Panc1 (cell line): ENCODE measurements around the gene PIN1. TPM values are rescaled to one million over a fixed set of nuclear protein-coding genes. Genes with fewer than 3 reads are reported as not detected.

Experiments used
- ATAC-seq: fragments of 200-7000 bp; cut with Tn5 transposase; 2 replicates; pipeline ENCODE4 v1.9.1; 2020; ENCODE audit warnings: mild to moderate bottlenecking, moderate library complexity
- BruUV-seq: library from RNA; stranded (reverse); fragments of 400-500 nt; replicated peaks from 2 replicates; lab custom pipeline; 2021; lab: Mats Ljungman, UMichigan
- CTCF ChIA-PET: fragments of 300-600 bp; sonication (Branson Sonifier 250); formaldehyde crosslinking; loops from one replicate; lab custom pipeline; 2022; ENCODE audit warnings: antibody characterized with exemption; lab: Charles Lee
- POLR2A ChIA-PET: fragments of 300-600 bp; sonication (Branson Sonifier 250); formaldehyde crosslinking; loops from one replicate; lab custom pipeline; 2022; ENCODE audit warnings: antibody characterized with exemption; lab: Charles Lee
- DNase-seq: peaks from one replicate; pipeline ENCODE4 v3.0.0-alpha.2; 2010; ENCODE audit warnings: low read depth, low spot score
- H3K27ac ChIP-seq: 2 replicates; pipeline ENCODE4 v1.5.1; 2011; ENCODE audit warnings: mild to moderate bottlenecking, low read length, inconsistent platforms
- H3K27me3 ChIP-seq: fragments of 200-500 bp; sonication (Bioruptor generic); 2 replicates; pipeline ENCODE4 v1.6.0; 2014; ENCODE audit warnings: low read length, inconsistent platforms; ENCODE audit not compliant: control insufficient read depth, insufficient read depth
- H3K36me3 ChIP-seq: fragments of 200-500 bp; sonication (Bioruptor generic); 2 replicates; pipeline ENCODE4 v1.5.1; 2014; ENCODE audit warnings: inconsistent platforms, mild to moderate bottlenecking, low read length, moderate library complexity; ENCODE audit not compliant: control insufficient read depth, insufficient read depth
- H3K4me1 ChIP-seq: 2 replicates; pipeline ENCODE4 v1.5.1; 2011; ENCODE audit warnings: inconsistent platforms, mild to moderate bottlenecking, low read length, moderate library complexity; ENCODE audit not compliant: control insufficient read depth, insufficient read depth
- H3K4me3 ChIP-seq, 2 experiments: 2 replicates each; pipeline ENCODE4 v1.5.1; 2011 to 2012; ENCODE audit warnings: low read depth in 2 of 2, low read length in 2 of 2, mild to moderate bottlenecking in 2 of 2, inconsistent platforms in 1 of 2, moderate library complexity in 1 of 2
- H3K9me3 ChIP-seq: fragments of 200-500 bp; sonication (Bioruptor generic); 2 replicates; pipeline ENCODE4 v1.5.1; 2014; ENCODE audit warnings: low read depth, mild to moderate bottlenecking, inconsistent platforms, low read length, moderate library complexity; ENCODE audit not compliant: control insufficient read depth, insufficient read depth
- POLR2AphosphoS5 ChIP-seq: IDR thresholded peaks from 2 replicates; pipeline ENCODE4 v1.6.1; 2012; ENCODE audit warnings: mild to moderate bottlenecking, low read depth, low read length, moderate library complexity
- REST ChIP-seq, 2 experiments: IDR thresholded peaks; 2 replicates each; pipeline ENCODE4 v1.6.1; 2011 to 2012; ENCODE audit warnings: low read depth in 2 of 2, control low read depth in 1 of 2, low read length in 1 of 2, mild to moderate bottlenecking in 1 of 2, moderate library complexity in 1 of 2; ENCODE audit not compliant: insufficient read depth in 1 of 2
- SIN3A ChIP-seq: IDR thresholded peaks from 2 replicates; pipeline ENCODE4 v1.6.1; 2012; ENCODE audit warnings: low read depth, mild to moderate bottlenecking, low read length, moderate library complexity, borderline replicate concordance; ENCODE audit not compliant: insufficient read depth
- TCF7L2 ChIP-seq: IDR thresholded peaks from 2 replicates; pipeline ENCODE4 v1.6.1; 2011; ENCODE audit warnings: mild to moderate bottlenecking, low read depth, low read length, inconsistent platforms
- in situ Hi-C: cut with HindIII; loops from 2 replicates; pipeline ENCODE4 v1.10.0; 2016; ENCODE audit warnings: low sequenced_read_pairs, low pct_unique_long_range_greater_than_20kb
- intact Hi-C: fragments of 100-400 bp; cut with micrococcal nuclease; formaldehyde crosslinking; loops from one replicate; pipeline ENCODE4 v1.10.0; 2022; ENCODE audit not compliant: unreplicated experiment
- total RNA-seq: library from RNA; stranded (reverse); gene quantifications from one replicate; pipeline ENCODE4 v1.2.1, GENCODE V29; 2021; ENCODE audit not compliant: unreplicated experiment
- TF ChIP-seq, protein P1 (sequence below): fragments of 450-650 bp; IDR thresholded peaks from 2 replicates; pipeline ENCODE4 v1.5.1; 2017; ENCODE audit warnings: mild to moderate bottlenecking

Gene PIN1
- total RNA-seq, 1 experiment from 2014 or later, result 102 TPM

DNA sequence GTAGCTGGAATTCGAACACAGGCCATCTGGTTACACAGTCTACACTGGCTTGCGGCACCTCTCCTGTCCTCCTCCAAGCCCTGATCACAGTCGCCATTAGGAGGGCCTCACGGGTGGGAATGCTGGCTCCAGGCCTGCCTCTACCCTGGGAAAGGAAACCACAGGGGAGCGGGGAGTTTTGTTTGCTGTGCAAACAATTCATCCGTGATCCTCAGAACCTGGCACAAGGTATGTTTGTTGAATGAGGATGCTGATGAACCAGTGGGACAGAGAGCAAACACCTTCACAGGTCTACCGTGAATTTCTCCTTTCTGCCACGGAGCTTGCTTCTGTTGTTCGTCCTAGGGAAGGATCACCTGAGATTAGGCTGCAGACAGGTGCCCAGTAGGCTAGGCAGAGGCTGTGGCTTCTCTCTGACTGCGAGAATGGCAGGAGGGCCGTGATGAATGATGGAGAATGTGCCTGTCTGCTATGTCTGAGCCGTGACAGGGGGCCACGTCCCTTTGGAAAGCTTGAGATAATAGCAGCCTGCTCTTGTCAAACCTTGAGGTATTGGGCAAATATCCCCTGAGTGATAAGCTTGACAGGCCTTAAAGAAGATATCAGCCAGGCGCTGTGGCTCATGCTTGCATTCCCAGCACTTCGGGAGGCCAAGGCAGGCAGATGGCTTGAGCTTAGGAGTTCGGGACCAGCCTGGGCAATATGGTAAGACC lies 36.7 kb downstream of the PIN1 start:
- Histone ChIP-seq H3K27me3 (no peaks in the 10 kb centered on the region), H3K4me1 (no peaks in the 10 kb centered on the region), H3K27ac (no peak overlapping the region), H3K9me3 (no peaks in the 10 kb centered on the region), H3K36me3 (no peaks in the 10 kb centered on the region), H3K4me3 (no peak overlapping the region)
- ChIA-PET CTCF (no interaction called here), POLR2A (no interaction called here)
- in situ Hi-C loops, result no loop called here
- DNase-seq, result no peak
- ATAC-seq, result no peak
- TF ChIP-seq TCF7L2 (no peak), POLR2AphosphoS5 (no peak), REST (IDR thresholded peaks at IDR 0.05; ENCODE audit: insufficient read depth in 1 of 2, low read depth in 2 of 2, low read length in 1 of 2) (no peak), SIN3A (no peak)
- TF ChIP-seq, protein P1, sequence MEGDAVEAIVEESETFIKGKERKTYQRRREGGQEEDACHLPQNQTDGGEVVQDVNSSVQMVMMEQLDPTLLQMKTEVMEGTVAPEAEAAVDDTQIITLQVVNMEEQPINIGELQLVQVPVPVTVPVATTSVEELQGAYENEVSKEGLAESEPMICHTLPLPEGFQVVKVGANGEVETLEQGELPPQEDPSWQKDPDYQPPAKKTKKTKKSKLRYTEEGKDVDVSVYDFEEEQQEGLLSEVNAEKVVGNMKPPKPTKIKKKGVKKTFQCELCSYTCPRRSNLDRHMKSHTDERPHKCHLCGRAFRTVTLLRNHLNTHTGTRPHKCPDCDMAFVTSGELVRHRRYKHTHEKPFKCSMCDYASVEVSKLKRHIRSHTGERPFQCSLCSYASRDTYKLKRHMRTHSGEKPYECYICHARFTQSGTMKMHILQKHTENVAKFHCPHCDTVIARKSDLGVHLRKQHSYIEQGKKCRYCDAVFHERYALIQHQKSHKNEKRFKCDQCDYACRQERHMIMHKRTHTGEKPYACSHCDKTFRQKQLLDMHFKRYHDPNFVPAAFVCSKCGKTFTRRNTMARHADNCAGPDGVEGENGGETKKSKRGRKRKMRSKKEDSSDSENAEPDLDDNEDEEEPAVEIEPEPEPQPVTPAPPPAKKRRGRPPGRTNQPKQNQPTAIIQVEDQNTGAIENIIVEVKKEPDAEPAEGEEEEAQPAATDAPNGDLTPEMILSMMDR, result no peak
- no TSS peak for BruUV-seq
- intact Hi-C loops, result no loop called here

DNA sequence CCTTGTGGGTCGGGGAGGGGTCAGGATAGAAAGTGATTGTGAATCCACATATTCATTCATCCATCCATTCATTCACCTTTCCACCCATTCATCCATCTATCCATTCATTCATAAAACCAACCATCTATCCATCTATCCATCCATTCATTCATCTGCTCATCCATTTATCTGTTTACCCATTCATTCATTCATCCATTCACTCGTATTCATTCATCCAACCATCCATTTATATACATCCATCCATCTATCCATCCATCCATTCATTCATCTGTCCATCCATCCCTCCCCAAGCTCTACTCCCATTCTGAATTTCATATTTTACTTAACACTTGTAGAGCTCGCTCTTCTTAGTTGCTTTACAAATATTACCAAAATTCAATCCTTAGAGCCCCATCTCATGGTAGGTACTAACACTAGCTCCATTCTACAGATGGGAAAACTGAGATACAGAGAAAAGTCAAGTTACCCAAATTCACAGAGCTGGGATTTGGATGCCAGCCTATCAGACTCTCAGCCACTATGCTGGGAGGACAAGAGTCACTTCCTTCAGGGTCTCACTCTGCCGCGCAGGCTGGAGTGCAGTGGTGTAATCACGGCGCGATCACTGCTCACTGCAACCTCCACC lies 37.6 kb downstream of the PIN1 start:
- ChIA-PET POLR2A (no interaction called here), CTCF (no interaction called here)
- no peaks in the 10 kb centered on the region for H3K9me3 ChIP-seq
- intact Hi-C loops (no loop called here), in situ Hi-C loops (no loop called here)
- no peak overlapping the region for H3K4me3 ChIP-seq
- H3K27me3 ChIP-seq, result no peaks in the 10 kb centered on the region
- TF ChIP-seq SIN3A (no peak), TCF7L2 (no peak), POLR2AphosphoS5 (no peak), REST (IDR thresholded peaks at IDR 0.05; ENCODE audit: insufficient read depth in 1 of 2, low read depth in 2 of 2, low read length in 1 of 2) (no peak)
- TF ChIP-seq, protein P1, result no peak
- H3K36me3 ChIP-seq, result no peaks in the 10 kb centered on the region
- peaks cover 2% of the 10 kb centered on the region; the same call in 1 of the 2 replicates for H3K4me1 ChIP-seq
- H3K27ac ChIP-seq, result no peak overlapping the region
- BruUV-seq, result no TSS peak
- no peak for ATAC-seq
- DNase-seq, result no peak
